ENCODE measurements around the gene ZBTB20. TPM values are rescaled to one million over a fixed set of nuclear protein-coding genes. Genes with fewer than 3 reads are reported as not detected.

The ZBTB20 gene
- total RNA-seq, 1 donor from 2014 or later, result 28.5 TPM

DNA sequence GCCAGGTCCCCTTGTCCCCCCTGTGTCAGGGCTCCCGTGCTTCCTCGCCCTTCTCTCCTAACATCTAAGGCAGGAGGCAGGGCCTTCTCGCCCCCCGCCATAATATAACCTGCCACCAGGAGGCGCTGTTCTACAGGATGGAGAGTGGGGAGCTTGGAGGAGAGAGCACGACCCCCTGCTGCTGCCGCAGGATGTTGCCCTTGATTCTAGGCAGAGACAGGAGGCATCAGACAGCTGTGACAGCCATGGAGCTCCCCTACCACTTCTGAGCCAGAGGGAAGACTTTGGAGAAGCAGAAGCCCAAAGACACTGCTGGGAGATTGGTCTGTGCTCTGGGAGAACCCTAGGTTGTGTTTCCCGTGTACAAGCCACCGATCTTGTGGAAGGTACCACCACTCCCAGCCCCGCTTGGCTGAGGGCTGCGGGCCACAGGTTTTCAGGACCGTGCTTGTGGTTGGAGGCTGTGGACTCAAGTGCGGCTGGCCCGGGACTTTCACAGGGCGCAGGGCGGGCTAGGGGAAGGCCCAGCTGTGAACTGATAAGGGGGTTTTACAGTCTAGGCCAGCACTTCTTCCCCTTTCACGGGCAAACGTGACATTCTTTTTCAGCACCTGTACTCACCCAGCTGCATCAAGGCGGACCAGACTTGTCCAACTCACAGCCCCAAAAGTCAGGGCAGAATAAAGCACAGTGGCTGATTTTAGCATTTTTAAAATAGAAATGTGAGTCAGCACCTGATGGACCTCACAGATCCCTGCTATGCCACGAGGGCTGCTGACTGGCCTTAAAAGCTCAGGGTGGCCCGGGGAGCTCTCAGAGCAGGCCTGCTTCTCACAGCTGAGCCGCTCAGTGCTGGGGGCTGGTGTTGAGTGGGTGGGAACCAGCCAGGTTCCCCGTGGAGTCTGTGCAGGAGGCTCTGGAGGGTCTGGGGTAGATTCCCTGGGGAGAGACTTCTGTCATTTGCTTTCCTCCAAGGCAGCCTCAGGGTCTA is 855.9 kb downstream of the ZBTB20 start:
- no peak for DNase-seq (ENCODE audit: extremely low read depth, low read depth, low spot score)

DNA sequence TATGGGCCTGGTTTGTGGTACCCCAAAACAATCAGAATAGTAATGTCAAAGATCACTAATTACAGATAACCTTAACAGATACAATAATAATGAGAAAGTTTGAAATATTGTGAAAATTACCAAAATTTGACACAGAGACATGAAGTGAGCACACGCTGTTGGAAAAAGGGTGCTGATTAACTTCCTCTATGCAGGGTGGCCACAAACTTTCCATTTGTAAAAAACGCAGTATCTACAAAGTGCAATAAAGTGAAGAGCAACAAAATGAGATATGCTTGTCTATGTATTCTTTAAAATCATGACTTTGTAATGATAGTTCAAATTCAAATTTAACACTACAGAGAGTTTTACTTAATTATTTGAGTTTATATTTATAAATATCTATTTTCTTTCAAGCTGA is 860.8 kb downstream of the ZBTB20 start:
- no peak for DNase-seq (ENCODE audit: extremely low read depth, low read depth, low spot score)

DNA sequence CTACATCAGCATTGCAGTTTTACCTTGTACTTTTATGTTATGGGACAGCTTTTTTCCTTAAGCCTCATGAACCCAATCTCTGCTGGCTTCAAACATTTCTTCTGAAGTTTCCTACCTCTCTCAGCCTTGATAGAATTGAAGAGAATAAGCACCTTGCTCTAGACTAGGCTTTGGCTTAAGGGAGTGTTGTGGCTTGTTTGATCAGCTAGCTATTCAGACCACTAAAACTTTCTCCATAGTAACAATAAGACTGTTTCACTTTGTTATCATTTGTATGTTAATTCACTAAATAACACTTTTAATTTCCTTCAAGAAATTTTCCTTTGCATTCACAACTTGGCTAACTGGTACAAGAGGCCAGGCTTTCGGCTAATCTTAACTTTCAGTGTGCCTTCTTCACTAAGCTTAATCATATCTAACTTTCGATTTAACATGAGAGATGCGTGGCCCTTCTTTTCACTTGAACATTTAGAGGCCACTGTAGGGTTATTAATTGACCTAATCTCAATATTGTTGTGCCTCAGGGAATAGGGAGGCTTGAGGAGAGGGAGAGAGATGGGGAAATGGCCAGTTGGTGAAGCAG is 861.3 kb downstream of the ZBTB20 start:
- DNase-seq (ENCODE audit: extremely low read depth, low read depth, low spot score), result no peak

DNA sequence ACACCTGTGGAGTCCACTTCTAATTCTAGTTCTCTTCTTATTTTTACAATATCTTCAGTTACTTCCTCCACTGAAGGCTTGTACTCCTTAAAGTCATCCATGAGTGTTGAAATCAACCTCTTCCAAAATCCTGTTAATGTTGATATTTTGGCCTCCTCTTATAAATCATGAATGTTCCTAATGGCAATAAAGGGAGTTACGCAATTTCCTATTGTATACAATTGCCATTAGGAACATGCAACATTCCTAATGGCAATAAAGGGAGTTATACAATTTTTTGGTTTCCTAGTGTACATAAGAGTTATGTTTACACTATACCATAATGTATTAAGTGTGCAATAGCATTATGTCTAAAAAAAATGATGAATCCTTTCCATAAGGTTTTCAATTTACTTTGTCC is 862.4 kb downstream of the ZBTB20 start:
- DNase-seq (ENCODE audit: extremely low read depth, low read depth, low spot score), result no peak

Measured in glomerular endothelial cell (primary cell).